Thymus (tissue), 11 donors: ENCODE results near the gene HOXC9. TPM values are rescaled to one million over a fixed set of nuclear protein-coding genes. Genes with fewer than 3 reads are reported as not detected.

Experiments used
- DNase-seq, 9 donors: peaks; one replicate each; pipeline ENCODE4 v3.0.0-alpha.2; 2013; ENCODE audit warnings: low spot score in 9 of 9, low read depth in 6 of 9, missing footprints in 1 of 9
- H3K27ac ChIP-seq, 2 donors: one replicate each; pipeline ENCODE4 v1.5.1; 2013; ENCODE audit warnings: control low read depth in 1 of 2, low read depth in 1 of 2, low read length in 1 of 2, mild to moderate bottlenecking in 1 of 2, moderate library complexity in 1 of 2
- H3K27me3 ChIP-seq, 2 donors: one replicate each; pipeline ENCODE4 v1.5.1; 2013; ENCODE audit warnings: low read length in 1 of 2; ENCODE audit not compliant: control insufficient read depth in 2 of 2, insufficient read depth in 1 of 2
- H3K36me3 ChIP-seq, 2 donors: one replicate each; pipeline ENCODE4 v1.5.1; 2013; ENCODE audit warnings: low read length in 1 of 2, mild to moderate bottlenecking in 1 of 2, moderate library complexity in 1 of 2; ENCODE audit not compliant: control insufficient read depth in 2 of 2, insufficient read depth in 2 of 2
- H3K4me1 ChIP-seq, 2 donors: one replicate each; pipeline ENCODE4 v1.5.1; 2013; ENCODE audit warnings: low read length in 2 of 2; ENCODE audit not compliant: control insufficient read depth in 2 of 2, insufficient read depth in 2 of 2
- H3K4me3 ChIP-seq, 2 donors: one replicate each; pipeline ENCODE4 v1.5.1; 2013; ENCODE audit warnings: low read length in 2 of 2, control low read depth in 1 of 2, mild to moderate bottlenecking in 1 of 2
- H3K9me3 ChIP-seq, 2 donors: one replicate each; pipeline ENCODE4 v1.5.1; 2013; ENCODE audit warnings: low read length in 1 of 2, mild to moderate bottlenecking in 1 of 2; ENCODE audit not compliant: control insufficient read depth in 2 of 2, insufficient read depth in 1 of 2
- WGBS: extraction: QIAGEN DNeasy Blood & Tissue Kit; methylation state at CpG from one replicate; pipeline ENCODE4 v1.1.7; 2013; 5-methylcytosine and 5-hydroxymethylcytosine counted together
- polyA plus RNA-seq: library from polyadenylated mRNA; stranded (reverse); fragments of 200-250 nt; gene quantifications from one replicate; pipeline ENCODE4 v1.2.3, GENCODE V29; 2013
- total RNA-seq: library from RNA; stranded (reverse); fragments of 120-200 nt; gene quantifications from one replicate; pipeline ENCODE4 v1.2.4, GENCODE V29; 2013
- donor health status: healthy.

Gene HOXC9
- total and polyA plus RNA-seq, 2 donors: 0.09 to 0.43 TPM

- no peak overlapping the region for H3K4me3 ChIP-seq
- H3K27ac ChIP-seq: no peak overlapping the region
- WGBS: 14% methylated on average over 24 of the region's 24 CpGs
- H3K27me3 ChIP-seq: peaks cover 81 to 100% of the 10 kb centered on the region in 2 donors
- H3K36me3 ChIP-seq: no peaks in the 10 kb centered on the region
- no peaks in the 10 kb centered on the region for H3K4me1 ChIP-seq
- H3K9me3 ChIP-seq: peaks cover 0 to 4% of the 10 kb centered on the region in 2 donors
- DNase-seq: no peak
These were observed 31.5 kb upstream of the HOXC9 start for GRCh38 chr12:53968214-53969127.

DNA sequence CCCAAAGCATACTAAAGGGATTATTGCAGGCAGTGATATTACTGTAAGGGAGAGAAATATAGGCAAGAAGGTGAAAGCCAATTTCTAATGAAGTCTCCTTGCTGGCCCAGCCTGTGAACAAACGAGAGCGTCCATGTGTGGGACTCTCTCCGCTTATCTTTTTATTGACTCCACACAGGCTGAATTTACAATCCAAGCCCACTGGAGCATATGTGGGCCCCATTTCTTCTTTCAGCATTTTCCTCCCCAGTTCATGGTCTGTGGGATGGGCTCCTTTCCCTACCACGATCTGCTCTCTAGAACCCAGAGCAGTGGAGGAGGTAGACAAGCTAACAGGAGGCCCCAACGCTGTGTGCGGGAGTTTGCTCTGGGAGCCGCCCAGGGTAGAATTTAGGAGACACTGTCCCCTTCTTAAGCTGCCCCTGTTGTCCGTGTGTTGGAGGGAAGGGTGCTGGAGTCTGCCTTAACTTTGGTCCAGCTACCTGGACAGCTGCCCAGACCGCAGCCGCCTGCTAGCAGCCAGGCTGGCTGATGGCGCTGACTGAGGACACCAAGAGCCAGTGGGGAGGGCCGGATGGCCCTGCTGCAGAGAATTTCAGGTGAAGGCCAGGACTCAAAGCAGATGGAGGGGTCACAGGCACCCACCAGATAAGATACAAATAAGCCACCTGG lies 30.2 kb upstream of the HOXC9 start:
- Histone ChIP-seq H3K4me1 (no peaks in the 10 kb centered on the region), H3K4me3 (no peak overlapping the region), H3K36me3 (no peaks in the 10 kb centered on the region), H3K27me3 (peaks cover 85 to 100% of the 10 kb centered on the region in 2 donors), H3K9me3 (peaks cover 0 to 10% of the 10 kb centered on the region in 2 donors), H3K27ac (no peak overlapping the region)
- DNase-seq: no peak
- 22% methylated on average over 12 of the region's 12 CpGs for WGBS

GRCh38 chr12:53970451-53970850 lies 29.5 kb upstream of the HOXC9 start:
- DNase-seq: no peak
- whole genome bisulfite sequencing: 23% methylated on average over 4 of the region's 4 CpGs
- Histone ChIP-seq H3K4me3 (no peak overlapping the region), H3K27ac (no peak overlapping the region), H3K4me1 (no peaks in the 10 kb centered on the region), H3K9me3 (peaks cover 0 to 12% of the 10 kb centered on the region in 2 donors), H3K27me3 (peaks cover 88 to 100% of the 10 kb centered on the region in 2 donors), H3K36me3 (no peaks in the 10 kb centered on the region)

- Histone ChIP-seq H3K27me3 (peaks cover 87 to 100% of the 10 kb centered on the region in 2 donors), H3K27ac (no peak overlapping the region), H3K36me3 (no peaks in the 10 kb centered on the region), H3K9me3 (peaks cover 0 to 16% of the 10 kb centered on the region in 2 donors), H3K4me3 (no peak overlapping the region), H3K4me1 (no peaks in the 10 kb centered on the region)
- WGBS: 71% methylated on average over 3 of the region's 3 CpGs
- no peak for DNase-seq
These were observed 28.8 kb upstream of the HOXC9 start for GRCh38 chr12:53971129-53971528.

DNA sequence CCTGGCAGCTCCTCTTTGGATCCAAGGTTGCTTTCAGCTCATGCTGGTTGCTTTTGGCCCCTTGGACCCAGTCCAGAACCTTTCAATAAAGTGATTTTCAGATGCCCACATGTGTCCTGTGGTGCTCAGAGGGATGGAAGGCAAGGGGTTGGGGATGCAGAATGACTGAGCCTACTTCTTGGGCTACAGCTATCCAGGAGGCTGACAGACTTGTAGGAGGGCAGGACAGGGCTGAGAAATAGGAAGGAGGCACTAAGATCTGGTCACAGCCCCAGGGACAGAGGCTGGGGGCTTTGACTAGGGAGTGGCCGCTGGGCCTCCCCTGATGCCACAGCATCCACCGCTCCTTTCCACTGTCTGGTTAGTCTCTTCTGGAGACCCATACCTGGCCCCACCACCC lies 28.3 kb upstream of the HOXC9 start:
- Histone ChIP-seq H3K36me3 (no peaks in the 10 kb centered on the region), H3K9me3 (peaks cover 0 to 16% of the 10 kb centered on the region in 2 donors), H3K4me1 (no peaks in the 10 kb centered on the region), H3K27me3 (peaks cover 87 to 100% of the 10 kb centered on the region in 2 donors), H3K27ac (no peak overlapping the region), H3K4me3 (no peak overlapping the region)
- 27% methylated on average over 2 of the region's 2 CpGs for WGBS
- no peak for DNase-seq

- Histone ChIP-seq H3K9me3 (peaks cover 0 to 16% of the 10 kb centered on the region in 2 donors), H3K36me3 (no peaks in the 10 kb centered on the region), H3K27ac (no peak overlapping the region), H3K4me1 (no peaks in the 10 kb centered on the region), H3K27me3 (peaks cover 87 to 100% of the 10 kb centered on the region in 2 donors), H3K4me3 (no peak overlapping the region)
- no peak for DNase-seq
- WGBS: 31% methylated on average over 9 of the region's 9 CpGs
These were observed 27.7 kb upstream of the HOXC9 start for GRCh38 chr12:53972152-53972702.

- Histone ChIP-seq H3K36me3 (no peaks in the 10 kb centered on the region), H3K27me3 (peaks cover 87 to 100% of the 10 kb centered on the region in 2 donors), H3K27ac (no peak within 1 kb of the TSS), H3K4me3 (no peak within 1 kb of the TSS), H3K9me3 (peaks cover 0 to 16% of the 10 kb centered on the region in 2 donors), H3K4me1 (no peaks in the 10 kb centered on the region)
- DNase-seq: no peak
- 8% methylated on average over 21 of the region's 21 CpGs for WGBS
These were observed 27.2 kb upstream of the HOXC9 start, which contains the start of gene HOXC11 for GRCh38 chr12:53972722-53973235. TSS of gene HOXC11 (plus strand) at chr12:53973126. CDS start at chr12:53973242, 116 bp downstream.

- DNase-seq: no peak
- Histone ChIP-seq H3K27me3 (peaks cover 86 to 100% of the 10 kb centered on the region in 2 donors), H3K9me3 (peaks cover 0 to 16% of the 10 kb centered on the region in 2 donors), H3K4me1 (no peaks in the 10 kb centered on the region), H3K4me3 (no peak overlapping the region), H3K27ac (no peak overlapping the region), H3K36me3 (no peaks in the 10 kb centered on the region)
- 5% methylated on average over 70 of the region's 71 CpGs for WGBS
These were observed 26.5 kb upstream of the HOXC9 start for GRCh38 chr12:53973236-53974042.
